ENCODE data around the gene PRR27.

The PRR27 gene

DNA sequence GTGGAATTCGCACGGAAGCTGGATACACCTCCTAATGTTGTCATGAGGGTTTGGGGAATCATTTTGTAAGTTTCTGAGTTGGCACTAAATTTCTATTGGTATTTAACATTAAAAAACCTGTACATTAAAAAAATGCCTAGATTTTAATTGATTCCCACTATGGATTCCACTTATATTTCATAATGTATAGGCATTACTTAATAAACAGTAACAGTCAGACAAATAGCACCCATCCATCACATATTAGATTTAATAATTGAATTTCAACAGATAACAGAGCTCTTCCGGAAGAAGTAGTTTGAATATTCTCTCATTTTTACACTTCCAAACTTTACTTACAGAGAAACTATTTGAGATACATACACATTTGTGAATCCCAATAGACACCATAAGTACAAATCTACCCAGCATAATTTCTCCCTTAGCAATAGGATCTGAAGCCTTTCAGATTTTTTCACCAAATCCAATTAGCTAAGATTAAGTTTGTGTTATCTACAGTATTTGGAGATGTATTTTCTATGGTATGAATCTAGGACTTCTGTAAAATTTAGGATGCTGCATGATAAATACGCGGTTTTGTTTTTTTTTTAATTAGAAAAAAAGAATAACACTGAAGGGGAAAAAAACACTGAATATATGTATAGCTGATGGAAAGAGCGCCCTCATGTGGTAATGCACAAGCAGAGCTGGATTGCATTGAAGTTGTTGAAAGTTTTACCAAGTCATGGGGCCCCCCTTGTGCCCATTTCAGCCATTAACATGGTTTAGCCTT is 29.3 kb downstream of the PRR27 start:
- TF ChIP-seq TAF1 (IDR thresholded peaks at IDR 0.05; ENCODE audit: borderline replicate concordance, insufficient read depth, low read length), result no peak
- no peak for TF ChIP-seq POLR2AphosphoS5 (IDR thresholded peaks at IDR 0.05; ENCODE audit: low read depth, low read length)
- no peak for TF ChIP-seq SIN3A (IDR thresholded peaks at IDR 0.05; ENCODE audit: borderline replicate concordance, insufficient read depth, low read length)
- TF ChIP-seq, protein P1, sequence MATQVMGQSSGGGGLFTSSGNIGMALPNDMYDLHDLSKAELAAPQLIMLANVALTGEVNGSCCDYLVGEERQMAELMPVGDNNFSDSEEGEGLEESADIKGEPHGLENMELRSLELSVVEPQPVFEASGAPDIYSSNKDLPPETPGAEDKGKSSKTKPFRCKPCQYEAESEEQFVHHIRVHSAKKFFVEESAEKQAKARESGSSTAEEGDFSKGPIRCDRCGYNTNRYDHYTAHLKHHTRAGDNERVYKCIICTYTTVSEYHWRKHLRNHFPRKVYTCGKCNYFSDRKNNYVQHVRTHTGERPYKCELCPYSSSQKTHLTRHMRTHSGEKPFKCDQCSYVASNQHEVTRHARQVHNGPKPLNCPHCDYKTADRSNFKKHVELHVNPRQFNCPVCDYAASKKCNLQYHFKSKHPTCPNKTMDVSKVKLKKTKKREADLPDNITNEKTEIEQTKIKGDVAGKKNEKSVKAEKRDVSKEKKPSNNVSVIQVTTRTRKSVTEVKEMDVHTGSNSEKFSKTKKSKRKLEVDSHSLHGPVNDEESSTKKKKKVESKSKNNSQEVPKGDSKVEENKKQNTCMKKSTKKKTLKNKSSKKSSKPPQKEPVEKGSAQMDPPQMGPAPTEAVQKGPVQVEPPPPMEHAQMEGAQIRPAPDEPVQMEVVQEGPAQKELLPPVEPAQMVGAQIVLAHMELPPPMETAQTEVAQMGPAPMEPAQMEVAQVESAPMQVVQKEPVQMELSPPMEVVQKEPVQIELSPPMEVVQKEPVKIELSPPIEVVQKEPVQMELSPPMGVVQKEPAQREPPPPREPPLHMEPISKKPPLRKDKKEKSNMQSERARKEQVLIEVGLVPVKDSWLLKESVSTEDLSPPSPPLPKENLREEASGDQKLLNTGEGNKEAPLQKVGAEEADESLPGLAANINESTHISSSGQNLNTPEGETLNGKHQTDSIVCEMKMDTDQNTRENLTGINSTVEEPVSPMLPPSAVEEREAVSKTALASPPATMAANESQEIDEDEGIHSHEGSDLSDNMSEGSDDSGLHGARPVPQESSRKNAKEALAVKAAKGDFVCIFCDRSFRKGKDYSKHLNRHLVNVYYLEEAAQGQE (IDR thresholded peaks at IDR 0.05; ENCODE audit: insufficient read depth in 1 of 2, low read depth in 2 of 2, low read length in 2 of 2), result no peak
- TF ChIP-seq FOXP2 (optimal IDR thresholded peaks at IDR 0.05; ENCODE audit: borderline replicate concordance, extremely low read depth, extremely low read length, insufficient read depth), result no peak

DNA sequence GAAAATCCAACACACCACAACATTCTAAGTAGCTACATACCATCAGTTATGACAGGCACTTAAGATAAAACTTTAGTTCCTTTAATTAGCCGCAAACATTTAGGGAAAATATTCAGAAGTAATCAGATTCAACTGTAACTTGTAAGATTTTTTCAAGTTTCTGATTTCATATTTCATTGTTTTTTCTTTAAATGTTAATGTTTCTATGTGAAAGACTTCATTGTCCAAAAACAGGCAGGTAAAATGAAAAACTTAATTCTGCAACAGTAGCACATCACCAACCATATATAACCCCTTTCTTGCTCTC is 29.9 kb downstream of the PRR27 start:
- TF ChIP-seq FOXP2 (optimal IDR thresholded peaks at IDR 0.05; ENCODE audit: borderline replicate concordance, extremely low read depth, extremely low read length, insufficient read depth), result no peak
- TF ChIP-seq, protein P1 (IDR thresholded peaks at IDR 0.05; ENCODE audit: insufficient read depth in 1 of 2, low read depth in 2 of 2, low read length in 2 of 2), result no peak
- no peak for TF ChIP-seq SIN3A (IDR thresholded peaks at IDR 0.05; ENCODE audit: borderline replicate concordance, insufficient read depth, low read length)
- TF ChIP-seq TAF1 (IDR thresholded peaks at IDR 0.05; ENCODE audit: borderline replicate concordance, insufficient read depth, low read length), result no peak
- TF ChIP-seq POLR2AphosphoS5 (IDR thresholded peaks at IDR 0.05; ENCODE audit: low read depth, low read length), result no peak

DNA sequence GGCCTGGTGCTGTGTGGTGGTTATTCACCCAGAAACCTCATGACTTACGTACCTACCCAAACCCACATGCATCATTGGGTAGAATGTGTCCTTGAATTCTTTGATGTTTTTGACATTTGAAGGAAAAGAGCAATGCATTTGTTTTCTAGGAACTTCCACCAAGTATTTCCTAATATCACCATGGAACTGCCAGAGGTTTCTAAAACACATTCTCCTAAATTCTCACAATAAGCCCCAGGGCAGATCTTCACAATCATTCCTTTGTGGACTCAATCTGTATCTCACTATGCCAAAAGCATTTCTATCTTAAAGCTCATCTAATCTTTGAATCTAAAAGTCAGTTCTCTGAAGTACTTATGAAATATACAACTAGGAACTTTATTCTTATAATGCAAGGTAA is 33.2 kb downstream of the PRR27 start:
- TF ChIP-seq POLR2AphosphoS5 (IDR thresholded peaks at IDR 0.05; ENCODE audit: low read depth, low read length) (no peak), TAF1 (IDR thresholded peaks at IDR 0.05; ENCODE audit: borderline replicate concordance, insufficient read depth, low read length) (no peak), SIN3A (IDR thresholded peaks at IDR 0.05; ENCODE audit: borderline replicate concordance, insufficient read depth, low read length) (no peak), FOXP2 (optimal IDR thresholded peaks at IDR 0.05; ENCODE audit: borderline replicate concordance, extremely low read depth, extremely low read length, insufficient read depth) (no peak)
- TF ChIP-seq, protein P1 (IDR thresholded peaks at IDR 0.05; ENCODE audit: insufficient read depth in 1 of 2, low read depth in 2 of 2, low read length in 2 of 2), result no peak

DNA sequence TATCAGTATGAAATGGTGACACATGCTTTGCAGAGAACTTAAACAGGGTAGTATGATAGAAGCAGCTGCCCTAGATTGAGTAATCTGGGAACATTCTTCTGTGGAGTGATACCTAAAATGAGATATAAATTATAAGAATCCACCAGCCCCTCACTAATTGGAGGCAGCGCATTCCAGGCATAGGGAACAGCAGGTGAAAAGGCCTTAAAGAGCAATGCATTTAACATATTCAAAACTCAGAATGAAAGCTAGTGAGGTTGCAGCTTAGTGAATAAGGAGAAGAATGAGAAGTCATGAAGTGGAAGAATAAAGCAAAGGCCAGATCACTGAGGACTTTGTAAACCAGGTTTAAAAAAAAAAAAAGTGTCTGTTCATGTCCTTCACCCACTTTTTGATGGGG is 36.5 kb downstream of the PRR27 start:
- no peak for TF ChIP-seq TAF1 (IDR thresholded peaks at IDR 0.05; ENCODE audit: borderline replicate concordance, insufficient read depth, low read length)
- TF ChIP-seq, protein P1 (IDR thresholded peaks at IDR 0.05; ENCODE audit: insufficient read depth in 1 of 2, low read depth in 2 of 2, low read length in 2 of 2), result no peak
- TF ChIP-seq POLR2AphosphoS5 (IDR thresholded peaks at IDR 0.05; ENCODE audit: low read depth, low read length), result no peak
- no peak for TF ChIP-seq FOXP2 (optimal IDR thresholded peaks at IDR 0.05; ENCODE audit: borderline replicate concordance, extremely low read depth, extremely low read length, insufficient read depth)
- TF ChIP-seq SIN3A (IDR thresholded peaks at IDR 0.05; ENCODE audit: borderline replicate concordance, insufficient read depth, low read length), result no peak

Measured in PFSK-1 (cell line).